ENCODE data around the gene RAD21L1. TPM values are rescaled to one million over a fixed set of nuclear protein-coding genes. Genes with fewer than 3 reads are reported as not detected.

RAD21L1 gene
- total and polyA plus RNA-seq, 11 donors, result not detected

DNA sequence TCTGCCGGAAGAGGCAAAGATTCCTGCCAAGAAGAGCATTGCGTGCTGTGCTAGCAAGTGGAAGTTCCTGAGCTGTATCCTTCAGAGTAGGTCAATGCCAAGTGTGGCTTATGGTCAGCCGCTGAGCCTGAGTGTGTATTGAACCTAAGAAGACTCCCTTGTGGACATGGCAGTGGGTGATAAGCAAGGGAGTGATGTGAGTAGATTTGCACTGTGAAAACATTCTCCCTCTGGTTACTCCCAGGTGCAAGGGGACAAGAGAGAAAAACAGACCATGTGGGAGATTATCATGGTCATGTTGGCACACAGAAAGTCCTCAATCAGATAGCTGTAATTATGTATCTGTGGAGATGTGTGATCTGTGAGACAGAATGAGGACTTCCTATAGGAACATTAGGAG is 35.0 kb upstream of the RAD21L1 start:
- WGBS, 4 donors, result 63 to 78% (median 73%) methylated on average over 3 of the region's 3 CpGs
- H3K4me1 ChIP-seq, result peaks cover 0 to 20% (median 3%) of the 10 kb centered on the region in 12 donors
- H3K9me3 ChIP-seq, result no peaks in the 10 kb centered on the region
- H3K27me3 ChIP-seq, result peaks cover 0 to 16% (median 3%) of the 10 kb centered on the region in 9 donors
- H3K36me3 ChIP-seq, result no peaks in the 10 kb centered on the region
- intact Hi-C loops (cut with DNase I), result no loop called here
- DNase-seq (no peak), ATAC-seq (no peak)
- no peak overlapping the region for H3K27ac ChIP-seq
- no peak overlapping the region for H3K4me3 ChIP-seq
- TF ChIP-seq, protein P1, sequence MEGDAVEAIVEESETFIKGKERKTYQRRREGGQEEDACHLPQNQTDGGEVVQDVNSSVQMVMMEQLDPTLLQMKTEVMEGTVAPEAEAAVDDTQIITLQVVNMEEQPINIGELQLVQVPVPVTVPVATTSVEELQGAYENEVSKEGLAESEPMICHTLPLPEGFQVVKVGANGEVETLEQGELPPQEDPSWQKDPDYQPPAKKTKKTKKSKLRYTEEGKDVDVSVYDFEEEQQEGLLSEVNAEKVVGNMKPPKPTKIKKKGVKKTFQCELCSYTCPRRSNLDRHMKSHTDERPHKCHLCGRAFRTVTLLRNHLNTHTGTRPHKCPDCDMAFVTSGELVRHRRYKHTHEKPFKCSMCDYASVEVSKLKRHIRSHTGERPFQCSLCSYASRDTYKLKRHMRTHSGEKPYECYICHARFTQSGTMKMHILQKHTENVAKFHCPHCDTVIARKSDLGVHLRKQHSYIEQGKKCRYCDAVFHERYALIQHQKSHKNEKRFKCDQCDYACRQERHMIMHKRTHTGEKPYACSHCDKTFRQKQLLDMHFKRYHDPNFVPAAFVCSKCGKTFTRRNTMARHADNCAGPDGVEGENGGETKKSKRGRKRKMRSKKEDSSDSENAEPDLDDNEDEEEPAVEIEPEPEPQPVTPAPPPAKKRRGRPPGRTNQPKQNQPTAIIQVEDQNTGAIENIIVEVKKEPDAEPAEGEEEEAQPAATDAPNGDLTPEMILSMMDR (IDR thresholded peaks at IDR 0.05), result no peak
- TF ChIP-seq POLR2A (IDR thresholded peaks at IDR 0.05), result no peak

DNA sequence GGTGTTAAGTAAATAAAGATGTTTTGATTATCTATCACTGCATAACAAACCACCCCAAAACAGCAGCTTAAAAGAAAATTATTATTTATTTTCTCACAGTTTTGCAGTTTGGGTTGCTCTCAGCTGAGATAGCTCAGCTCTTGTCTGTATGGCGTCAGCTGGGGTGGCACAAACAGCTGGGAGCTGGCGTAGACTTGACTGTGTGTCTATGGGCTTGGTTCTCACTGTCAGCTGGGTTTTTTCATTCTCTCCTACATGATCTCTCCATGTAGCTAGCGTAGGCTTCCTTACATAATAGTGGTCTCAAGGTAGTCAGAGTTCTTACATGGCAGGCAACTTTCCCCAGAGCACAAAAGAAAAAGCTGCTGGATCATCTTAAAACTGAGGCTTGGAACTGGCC is 34.5 kb upstream of the RAD21L1 start:
- H3K9me3 ChIP-seq, result no peaks in the 10 kb centered on the region
- no peak for DNase-seq
- H3K27me3 ChIP-seq, result peaks cover 0 to 11% (median 0%) of the 10 kb centered on the region in 9 donors
- H3K27ac ChIP-seq, result no peak overlapping the region
- ATAC-seq, result no peak
- TF ChIP-seq, protein P1 (IDR thresholded peaks at IDR 0.05), result no peak
- no peak for TF ChIP-seq POLR2A (IDR thresholded peaks at IDR 0.05)
- intact Hi-C loops (cut with DNase I), result no loop called here
- H3K36me3 ChIP-seq, result no peaks in the 10 kb centered on the region
- peaks cover 0 to 16% (median 2%) of the 10 kb centered on the region in 12 donors for H3K4me1 ChIP-seq
- 87 to 93% (median 89%) methylated on average over 3 of the region's 3 CpGs for WGBS, 4 donors
- H3K4me3 ChIP-seq, result no peak overlapping the region

DNA sequence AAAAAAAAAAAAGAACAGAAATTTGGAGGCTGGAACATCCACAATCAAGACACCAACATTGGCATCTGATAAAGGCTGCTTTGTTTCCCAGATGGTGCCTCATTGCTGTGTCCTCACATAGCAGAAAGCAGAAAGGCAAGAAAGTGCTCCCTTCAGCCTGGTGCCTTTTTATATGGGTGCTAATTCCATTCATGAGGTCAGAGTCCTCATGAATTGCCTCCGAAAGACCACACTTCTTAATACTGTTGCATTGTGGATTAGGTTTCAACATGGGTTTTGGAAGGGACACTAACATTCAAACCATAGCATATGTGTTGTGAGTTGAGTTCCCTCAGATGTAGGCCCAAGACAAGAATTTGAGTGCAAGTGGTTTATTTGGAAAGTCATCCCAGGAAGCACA is 30.6 kb upstream of the RAD21L1 start:
- 83 to 100% (median 94%) methylated on average over 1 of the region's 1 CpG for WGBS, 4 donors
- TF ChIP-seq, protein P1 (IDR thresholded peaks at IDR 0.05), result no peak
- no peak for TF ChIP-seq POLR2A (IDR thresholded peaks at IDR 0.05)
- intact Hi-C loops (cut with DNase I), result no loop called here

DNA sequence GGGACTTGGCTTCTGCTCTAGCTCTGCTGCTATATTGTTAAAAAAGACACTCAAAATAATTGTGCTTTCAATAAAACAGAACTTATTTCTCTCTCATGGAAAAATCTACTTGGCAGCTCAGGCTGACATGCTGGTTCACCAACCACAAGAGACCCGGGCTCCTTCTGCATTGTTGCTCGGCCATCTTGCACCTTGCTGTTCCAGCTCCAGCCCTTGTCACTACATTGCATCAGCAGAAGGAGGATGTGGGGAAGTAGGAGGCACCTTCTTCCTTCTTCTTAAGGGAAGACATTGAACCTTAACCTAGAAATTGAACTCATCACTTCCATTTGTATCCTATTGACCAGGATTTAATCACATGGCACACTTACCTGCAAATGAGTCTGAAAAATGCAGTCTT is 29.2 kb upstream of the RAD21L1 start:
- Histone ChIP-seq H3K9me3 (peaks cover 0 to 3% (median 0%) of the 10 kb centered on the region in 12 donors), H3K27me3 (no peaks in the 10 kb centered on the region), H3K36me3 (no peaks in the 10 kb centered on the region), H3K27ac (no peak overlapping the region), H3K4me3 (no peak overlapping the region), H3K4me1 (peaks cover 0 to 5% (median 0%) of the 10 kb centered on the region in 12 donors)
- intact Hi-C loops (cut with DNase I), result no loop called here
- TF ChIP-seq POLR2A (IDR thresholded peaks at IDR 0.05), result no peak
- TF ChIP-seq, protein P1 (IDR thresholded peaks at IDR 0.05), result no peak
- WGBS, 4 donors, result 83 to 90% (median 88%) methylated on average over 2 of the region's 2 CpGs
- ATAC-seq (no peak), DNase-seq (no peak)

More for the DNA sequence above, 30.6 kb upstream of the RAD21L1 start:
- no peaks in the 10 kb centered on the region for H3K27me3 ChIP-seq
- peaks cover 0 to 3% (median 0%) of the 10 kb centered on the region in 12 donors for H3K9me3 ChIP-seq
- no peak overlapping the region for H3K27ac ChIP-seq
- H3K4me3 ChIP-seq, result no peak overlapping the region
- DNase-seq (no peak), ATAC-seq (no peak)
- peaks cover 0 to 5% (median 0%) of the 10 kb centered on the region in 12 donors for H3K4me1 ChIP-seq
- H3K36me3 ChIP-seq, result no peaks in the 10 kb centered on the region
